ENCODE measurements around the gene NR4A3.

Gene NR4A3

DNA sequence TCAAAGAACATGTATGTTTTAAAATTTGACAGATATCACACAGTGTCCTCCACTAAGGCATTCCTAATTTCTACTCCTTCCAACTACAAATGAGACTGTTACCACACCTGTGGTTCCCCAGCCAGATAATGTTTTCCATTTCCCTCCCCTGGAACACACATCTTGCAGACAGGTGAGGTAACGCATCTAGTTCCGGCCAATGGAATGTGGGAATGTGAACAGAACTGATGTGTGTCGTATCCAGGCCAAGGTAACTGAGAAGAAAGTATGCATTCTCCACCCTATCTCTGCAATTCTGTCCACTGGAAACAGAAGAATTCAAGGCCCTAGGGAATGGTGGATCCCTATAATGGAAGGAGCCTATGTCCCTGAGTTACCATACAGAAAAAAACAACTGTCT, 19.9 kb upstream of the NR4A3 start:
- no peaks in the 10 kb centered on the region for H3K27me3 ChIP-seq (ENCODE audit: control insufficient read depth, insufficient read depth, low read length)
- no peaks in the 10 kb centered on the region for H3K4me1 ChIP-seq (ENCODE audit: control insufficient read depth, insufficient read depth, low read length)
- no peak overlapping the region for H3K4me3 ChIP-seq (ENCODE audit: low read length)
- H3K9ac ChIP-seq (ENCODE audit: low read length), result no peak overlapping the region
- no peaks in the 10 kb centered on the region for H3K36me3 ChIP-seq (ENCODE audit: control insufficient read depth, insufficient read depth, low read length)
- H3K9me3 ChIP-seq (ENCODE audit: control insufficient read depth, low read length), result no peaks in the 10 kb centered on the region

DNA sequence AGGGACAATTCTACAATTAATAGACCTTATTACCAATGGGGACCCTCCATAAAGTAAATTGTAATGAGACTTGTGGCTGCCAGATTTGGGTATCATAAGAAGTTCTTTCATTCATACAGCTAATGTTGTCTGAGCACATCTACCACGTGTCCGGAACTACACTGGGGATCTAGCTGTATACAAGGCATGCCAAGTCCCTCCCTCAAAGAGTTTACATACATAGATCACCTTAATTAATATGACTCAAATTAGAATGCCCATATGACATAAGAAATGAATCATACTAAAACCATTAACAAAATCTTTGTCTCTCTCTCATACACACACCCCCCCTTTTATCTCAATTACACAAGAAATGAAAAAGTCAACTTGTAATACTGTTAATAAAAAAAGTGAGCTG, 18.0 kb upstream of the NR4A3 start:
- no peaks in the 10 kb centered on the region for H3K36me3 ChIP-seq (ENCODE audit: control insufficient read depth, insufficient read depth, low read length)
- no peak overlapping the region for H3K9ac ChIP-seq (ENCODE audit: low read length)
- no peak overlapping the region for H3K4me3 ChIP-seq (ENCODE audit: low read length)
- no peaks in the 10 kb centered on the region for H3K4me1 ChIP-seq (ENCODE audit: control insufficient read depth, insufficient read depth, low read length)
- H3K27me3 ChIP-seq (ENCODE audit: control insufficient read depth, insufficient read depth, low read length), result no peaks in the 10 kb centered on the region
- H3K9me3 ChIP-seq (ENCODE audit: control insufficient read depth, low read length), result no peaks in the 10 kb centered on the region

DNA sequence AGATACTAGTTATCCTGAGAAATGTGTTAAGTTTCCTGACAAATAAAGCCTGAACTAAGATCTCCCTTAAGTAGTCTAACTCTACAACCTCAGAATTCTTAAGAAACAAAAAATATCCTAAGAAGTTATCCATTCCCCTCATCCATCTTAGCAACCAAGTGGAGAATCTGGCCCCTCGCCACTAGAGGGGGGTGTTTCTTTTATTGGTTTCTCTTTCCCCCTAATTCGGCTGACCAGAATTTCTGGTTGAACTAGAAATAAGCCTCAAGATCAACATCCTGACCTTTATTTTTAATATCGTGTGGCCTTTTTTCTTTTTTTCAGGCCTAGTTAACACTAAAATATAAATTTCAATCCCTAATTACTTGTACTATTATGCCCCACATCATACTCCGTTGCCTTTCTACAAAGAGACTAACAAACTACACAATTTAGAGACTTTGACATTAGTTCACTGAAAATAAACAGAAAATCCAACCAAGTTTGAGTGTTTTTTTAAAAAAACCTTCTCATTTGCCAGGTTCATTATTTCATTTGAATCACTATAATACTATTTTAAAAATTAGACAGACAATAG, 14.3 kb upstream of the NR4A3 start:
- H3K4me1 ChIP-seq (ENCODE audit: control insufficient read depth, insufficient read depth, low read length), result peaks cover 4% of the 10 kb centered on the region
- H3K27me3 ChIP-seq (ENCODE audit: control insufficient read depth, insufficient read depth, low read length), result no peaks in the 10 kb centered on the region
- H3K4me3 ChIP-seq (ENCODE audit: low read length), result no peak overlapping the region
- no peaks in the 10 kb centered on the region for H3K9me3 ChIP-seq (ENCODE audit: control insufficient read depth, low read length)
- H3K9ac ChIP-seq (ENCODE audit: low read length), result no peak overlapping the region
- H3K36me3 ChIP-seq (ENCODE audit: control insufficient read depth, insufficient read depth, low read length), result no peaks in the 10 kb centered on the region

DNA sequence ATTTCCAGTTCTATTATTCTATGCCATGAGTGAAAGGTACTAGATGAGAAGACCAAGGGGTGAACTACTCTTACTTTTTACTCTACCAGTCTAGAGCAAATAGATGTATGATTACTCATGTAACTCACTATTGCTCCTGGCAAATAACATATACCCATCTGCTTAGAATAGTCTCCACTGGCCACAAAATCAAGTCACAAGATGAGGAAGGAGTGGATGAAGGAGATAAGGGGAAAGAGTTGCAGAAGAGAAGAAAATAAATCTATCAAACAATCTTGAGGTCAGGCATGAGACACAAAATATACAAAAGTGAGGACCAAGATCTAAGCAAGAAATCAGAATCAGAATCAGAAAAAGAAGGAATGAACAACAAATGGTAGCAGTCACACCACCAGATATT, 13.7 kb upstream of the NR4A3 start:
- Histone ChIP-seq H3K27me3 (ENCODE audit: control insufficient read depth, insufficient read depth, low read length) (no peaks in the 10 kb centered on the region), H3K9ac (ENCODE audit: low read length) (no peak overlapping the region), H3K9me3 (ENCODE audit: control insufficient read depth, low read length) (no peaks in the 10 kb centered on the region), H3K36me3 (ENCODE audit: control insufficient read depth, insufficient read depth, low read length) (no peaks in the 10 kb centered on the region), H3K4me1 (ENCODE audit: control insufficient read depth, insufficient read depth, low read length) (peaks cover 4% of the 10 kb centered on the region), H3K4me3 (ENCODE audit: low read length) (no peak overlapping the region)

DNA sequence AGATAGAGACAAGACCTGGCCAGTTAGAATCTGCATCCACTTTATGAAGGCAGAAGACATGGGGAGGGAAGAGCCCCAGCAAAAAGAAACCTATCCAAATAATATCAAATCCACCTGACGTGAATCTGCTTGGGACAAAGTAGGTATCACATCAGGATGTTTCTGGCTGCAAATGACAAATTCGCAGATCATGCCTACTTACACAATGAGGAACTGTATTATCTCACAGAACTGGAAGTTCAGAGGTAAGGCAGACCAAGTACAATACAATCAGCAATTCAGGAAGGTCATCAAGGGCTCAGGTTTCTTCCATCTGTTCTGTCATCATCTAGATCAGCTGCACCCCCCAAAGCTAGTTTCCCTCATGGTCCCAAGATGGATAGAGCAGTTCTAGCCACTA, 13.2 kb upstream of the NR4A3 start:
- H3K4me3 ChIP-seq (ENCODE audit: low read length), result no peak overlapping the region
- no peak overlapping the region for H3K9ac ChIP-seq (ENCODE audit: low read length)
- H3K36me3 ChIP-seq (ENCODE audit: control insufficient read depth, insufficient read depth, low read length), result no peaks in the 10 kb centered on the region
- H3K27me3 ChIP-seq (ENCODE audit: control insufficient read depth, insufficient read depth, low read length), result no peaks in the 10 kb centered on the region
- no peaks in the 10 kb centered on the region for H3K9me3 ChIP-seq (ENCODE audit: control insufficient read depth, low read length)
- H3K4me1 ChIP-seq (ENCODE audit: control insufficient read depth, insufficient read depth, low read length), result peaks cover 4% of the 10 kb centered on the region

DNA sequence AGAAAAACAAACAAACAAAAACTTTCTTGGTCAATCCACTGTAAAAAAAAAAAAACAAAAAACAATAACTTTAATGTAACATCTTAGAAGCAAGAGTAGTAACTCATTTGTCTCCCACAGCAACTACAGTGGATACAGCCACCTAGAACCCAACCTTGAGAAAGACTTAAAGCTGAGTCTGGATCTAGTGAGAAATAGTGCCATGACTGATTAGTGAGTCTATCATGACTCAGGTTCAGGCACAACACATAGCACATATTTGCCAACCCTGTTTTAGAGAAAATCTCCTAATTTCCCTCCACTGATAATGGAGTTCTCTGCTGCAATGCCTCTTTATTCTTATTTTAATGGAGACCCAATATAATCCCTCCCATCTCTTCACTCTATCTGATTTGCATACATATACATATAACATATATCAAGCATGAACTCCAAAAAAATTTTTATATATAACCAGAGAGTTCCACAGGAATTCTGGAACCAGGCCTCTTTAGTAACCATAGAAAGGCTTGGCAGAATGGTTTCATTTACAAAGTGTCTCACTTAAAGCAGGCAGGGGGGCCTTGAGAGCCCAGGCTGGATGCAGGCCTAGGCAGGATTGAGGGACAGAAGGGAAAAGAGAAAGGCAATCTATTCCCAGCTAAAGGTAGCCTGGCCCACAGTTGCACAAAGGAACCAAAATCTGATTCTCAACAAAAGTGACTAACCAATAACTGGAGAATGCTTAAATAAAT, 11.9 kb upstream of the NR4A3 start:
- H3K36me3 ChIP-seq (ENCODE audit: control insufficient read depth, insufficient read depth, low read length), result no peaks in the 10 kb centered on the region
- no peak overlapping the region for H3K4me3 ChIP-seq (ENCODE audit: low read length)
- H3K4me1 ChIP-seq (ENCODE audit: control insufficient read depth, insufficient read depth, low read length), result peaks cover 4% of the 10 kb centered on the region

DNA sequence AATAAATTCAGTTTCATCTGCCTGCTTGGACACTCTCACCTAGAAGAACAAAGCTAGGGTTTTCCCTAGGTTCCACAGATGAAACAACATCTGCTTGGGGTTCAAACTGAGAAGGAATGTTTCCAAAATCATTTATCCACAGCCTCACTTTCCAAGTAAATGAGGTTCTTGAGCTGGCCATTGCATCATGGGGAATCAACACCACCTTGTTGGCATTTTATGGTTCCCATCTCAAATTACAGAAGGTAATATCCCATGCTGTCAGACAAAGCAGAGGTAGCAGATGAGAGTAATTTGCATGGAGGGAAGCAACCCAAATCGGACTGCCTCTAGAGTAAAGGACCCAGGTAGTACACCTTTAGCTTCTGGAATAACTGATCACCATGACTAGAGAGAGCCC, 10.5 kb upstream of the NR4A3 start:
- Histone ChIP-seq H3K4me1 (ENCODE audit: control insufficient read depth, insufficient read depth, low read length) (peaks cover 4% of the 10 kb centered on the region), H3K27me3 (ENCODE audit: control insufficient read depth, insufficient read depth, low read length) (no peaks in the 10 kb centered on the region), H3K9ac (ENCODE audit: low read length) (no peak overlapping the region), H3K36me3 (ENCODE audit: control insufficient read depth, insufficient read depth, low read length) (no peaks in the 10 kb centered on the region), H3K4me3 (ENCODE audit: low read length) (no peak overlapping the region), H3K9me3 (ENCODE audit: control insufficient read depth, low read length) (no peaks in the 10 kb centered on the region)

More for the DNA sequence above, 11.9 kb upstream of the NR4A3 start:
- Histone ChIP-seq H3K27me3 (ENCODE audit: control insufficient read depth, insufficient read depth, low read length) (no peaks in the 10 kb centered on the region), H3K9ac (ENCODE audit: low read length) (no peak overlapping the region), H3K9me3 (ENCODE audit: control insufficient read depth, low read length) (no peaks in the 10 kb centered on the region)

DNA sequence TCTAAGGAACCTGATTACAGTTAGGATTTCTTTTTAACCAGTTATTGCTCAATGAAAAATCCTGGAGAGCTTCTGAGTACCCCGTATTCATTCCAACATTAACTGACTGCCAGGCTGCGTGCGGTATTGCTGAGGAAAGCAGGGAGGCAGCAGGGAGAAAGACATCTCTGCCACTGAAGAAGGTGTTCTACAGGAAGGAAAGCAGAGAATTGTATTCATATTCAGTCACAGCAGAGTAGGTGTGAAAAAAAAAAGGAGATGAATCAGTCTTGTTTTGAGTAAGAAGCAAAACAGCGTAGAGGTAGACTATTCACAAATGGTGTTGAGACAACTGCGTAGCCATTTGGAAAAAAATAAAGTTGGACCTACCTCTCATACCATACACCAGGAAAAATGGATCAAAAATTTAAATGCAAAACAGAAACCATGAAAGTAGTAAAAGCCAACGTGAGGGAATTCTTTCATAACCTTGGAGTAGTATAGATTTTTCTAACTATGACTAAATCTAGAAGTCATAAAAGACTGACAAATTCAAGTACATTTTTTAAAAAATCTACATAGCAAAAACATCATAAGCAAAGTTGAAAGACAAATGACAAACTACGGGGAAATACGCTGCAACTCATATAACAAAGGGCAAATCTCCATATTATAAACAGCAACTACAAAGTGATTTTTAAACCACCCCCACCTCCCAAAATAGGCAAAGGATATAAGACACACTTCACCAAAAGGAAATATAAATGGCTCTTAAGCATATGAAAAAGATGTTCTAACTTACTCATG, 9.9 kb upstream of the NR4A3 start:
- H3K4me3 ChIP-seq (ENCODE audit: low read length), result no peak overlapping the region
- no peaks in the 10 kb centered on the region for H3K9me3 ChIP-seq (ENCODE audit: control insufficient read depth, low read length)

DNA sequence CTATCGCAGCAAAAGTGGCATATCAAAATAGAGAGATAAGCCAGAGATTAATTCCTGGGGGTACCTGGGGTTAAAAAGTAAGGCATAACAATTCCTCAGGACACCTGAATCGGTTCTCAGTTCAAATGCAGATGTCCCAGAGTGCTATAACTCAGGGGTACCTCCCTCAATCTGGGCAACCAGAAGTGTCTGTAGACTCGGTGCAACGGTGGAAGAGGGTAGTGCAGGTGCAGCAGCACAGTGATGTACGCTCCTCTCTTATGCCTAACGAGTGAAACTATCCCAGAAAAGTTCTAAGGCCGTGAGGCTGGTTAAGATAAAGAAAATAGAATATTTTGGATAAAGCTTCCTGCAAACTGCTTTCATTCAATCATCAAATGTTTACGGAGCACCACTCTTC, 7.9 kb upstream of the NR4A3 start:
- no peaks in the 10 kb centered on the region for H3K27me3 ChIP-seq (ENCODE audit: control insufficient read depth, insufficient read depth, low read length)
- no peak overlapping the region for H3K9ac ChIP-seq (ENCODE audit: low read length)
- H3K4me3 ChIP-seq (ENCODE audit: low read length), result no peak overlapping the region
- H3K36me3 ChIP-seq (ENCODE audit: control insufficient read depth, insufficient read depth, low read length), result no peaks in the 10 kb centered on the region
- peaks cover 4% of the 10 kb centered on the region for H3K4me1 ChIP-seq (ENCODE audit: control insufficient read depth, insufficient read depth, low read length)
- H3K9me3 ChIP-seq (ENCODE audit: control insufficient read depth, low read length), result no peaks in the 10 kb centered on the region

More for the DNA sequence above, 9.9 kb upstream of the NR4A3 start:
- no peak overlapping the region for H3K9ac ChIP-seq (ENCODE audit: low read length)
- no peaks in the 10 kb centered on the region for H3K27me3 ChIP-seq (ENCODE audit: control insufficient read depth, insufficient read depth, low read length)
- H3K36me3 ChIP-seq (ENCODE audit: control insufficient read depth, insufficient read depth, low read length), result no peaks in the 10 kb centered on the region
- H3K4me1 ChIP-seq (ENCODE audit: control insufficient read depth, insufficient read depth, low read length), result peaks cover 4% of the 10 kb centered on the region

DNA sequence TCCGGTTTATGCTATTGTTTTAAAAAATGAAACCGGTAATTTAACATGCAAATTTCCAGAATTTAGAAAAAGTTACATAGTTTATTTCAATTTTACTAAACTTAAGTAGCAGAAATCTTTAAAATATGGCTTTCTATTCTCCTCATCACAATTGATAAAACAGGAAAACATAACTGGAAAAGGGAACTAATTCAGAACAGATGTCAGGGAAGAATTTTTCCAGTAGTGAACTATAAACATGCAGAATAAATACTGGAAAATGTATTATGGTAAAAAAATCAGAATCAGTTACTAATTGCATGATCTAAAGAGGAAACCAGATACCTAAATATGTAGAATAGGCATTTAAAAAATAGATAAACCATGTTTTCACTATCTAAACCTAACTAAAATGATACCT, 7.3 kb upstream of the NR4A3 start:
- Histone ChIP-seq H3K9me3 (ENCODE audit: control insufficient read depth, low read length) (no peaks in the 10 kb centered on the region), H3K4me1 (ENCODE audit: control insufficient read depth, insufficient read depth, low read length) (peaks cover 4% of the 10 kb centered on the region), H3K4me3 (ENCODE audit: low read length) (no peak overlapping the region), H3K36me3 (ENCODE audit: control insufficient read depth, insufficient read depth, low read length) (no peaks in the 10 kb centered on the region), H3K9ac (ENCODE audit: low read length) (no peak overlapping the region), H3K27me3 (ENCODE audit: control insufficient read depth, insufficient read depth, low read length) (no peaks in the 10 kb centered on the region)

DNA sequence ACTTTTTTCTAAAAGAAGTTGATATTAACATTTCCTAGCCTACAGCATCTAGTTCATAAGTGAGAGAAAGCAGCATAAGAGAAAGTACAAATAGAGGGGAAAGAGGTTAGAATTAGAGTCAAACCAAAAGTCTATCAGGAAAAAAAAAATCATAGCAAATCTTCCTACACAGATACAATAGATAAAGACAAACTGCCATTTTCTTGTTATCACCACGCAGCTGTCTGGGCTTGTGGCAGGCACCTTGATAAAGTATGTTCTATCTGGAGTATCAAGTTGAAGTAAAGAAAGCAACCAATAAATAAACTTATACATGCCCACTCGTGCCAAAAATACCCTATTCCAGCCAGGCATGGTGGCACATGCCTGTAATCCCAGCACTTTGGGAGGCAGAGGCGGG, 5.3 kb upstream of the NR4A3 start:
- Histone ChIP-seq H3K9ac (ENCODE audit: low read length) (no peak overlapping the region), H3K36me3 (ENCODE audit: control insufficient read depth, insufficient read depth, low read length) (no peaks in the 10 kb centered on the region), H3K27me3 (ENCODE audit: control insufficient read depth, insufficient read depth, low read length) (no peaks in the 10 kb centered on the region), H3K4me1 (ENCODE audit: control insufficient read depth, insufficient read depth, low read length) (no peaks in the 10 kb centered on the region), H3K4me3 (ENCODE audit: low read length) (no peak overlapping the region), H3K9me3 (ENCODE audit: control insufficient read depth, low read length) (no peaks in the 10 kb centered on the region)

DNA sequence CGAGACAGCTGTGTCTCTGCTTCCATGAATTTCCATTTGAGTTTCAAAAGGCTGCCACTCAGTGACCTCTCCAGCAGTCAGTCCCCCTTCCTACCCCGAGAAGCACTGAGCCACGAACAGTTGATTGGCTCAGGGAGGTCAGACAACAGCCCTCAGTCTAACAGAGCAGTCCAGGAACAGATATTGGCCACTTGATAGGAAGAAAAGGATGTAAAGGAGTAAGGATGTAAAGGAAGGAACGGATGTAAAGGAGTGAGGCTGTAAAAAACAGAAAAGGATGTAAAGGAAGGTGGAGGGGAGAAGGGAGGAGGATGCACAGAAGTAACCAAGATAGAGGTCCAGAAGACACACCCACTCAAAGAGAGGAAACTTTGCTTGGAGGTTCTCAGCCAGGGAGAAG, 3.2 kb upstream of the NR4A3 start:
- Histone ChIP-seq H3K4me1 (ENCODE audit: control insufficient read depth, insufficient read depth, low read length) (peaks cover 11% of the 10 kb centered on the region), H3K9ac (ENCODE audit: low read length) (peak overlapping the region; percentile 81), H3K4me3 (ENCODE audit: low read length) (no peak overlapping the region), H3K9me3 (ENCODE audit: control insufficient read depth, low read length) (no peaks in the 10 kb centered on the region), H3K27me3 (ENCODE audit: control insufficient read depth, insufficient read depth, low read length) (peaks cover 17% of the 10 kb centered on the region), H3K36me3 (ENCODE audit: control insufficient read depth, insufficient read depth, low read length) (no peaks in the 10 kb centered on the region)
